Mucosa of descending colon (tissue), 3 donors: Measurements from ENCODE around the gene SLC6A3. TPM values are rescaled to one million over a fixed set of nuclear protein-coding genes. Genes with fewer than 3 reads are reported as not detected.
A peak's percentile ranks its signal among the peaks of the same experiment; 100 is the strongest.

Experiments
- ATAC-seq: fragments of 200-7000 bp; cut with Tn5 transposase; one replicate; pipeline ENCODE4 v1.9.1; 2020; ENCODE audit warnings: mild to moderate bottlenecking, moderate library complexity
- DNase-seq, 3 donors: peaks; one replicate each; pipeline ENCODE4 v3.0.0-alpha.2; 2020
- H3K36me3 ChIP-seq: fragments of 200-600 bp; one replicate; pipeline ENCODE4 v1.8.0; 2021; ENCODE audit warnings: low read depth, mild to moderate bottlenecking
- H3K4me1 ChIP-seq: fragments of 200-600 bp; one replicate; pipeline ENCODE4 v1.8.0; 2021; ENCODE audit warnings: low read depth, mild to moderate bottlenecking
- H3K4me3 ChIP-seq: fragments of 200-600 bp; one replicate; pipeline ENCODE4 v1.8.0; 2021; ENCODE audit warnings: mild to moderate bottlenecking
- H3K9me3 ChIP-seq: fragments of 200-600 bp; one replicate; pipeline ENCODE4 v1.8.0; 2021; ENCODE audit warnings: mild to moderate bottlenecking
- intact Hi-C, 2 donors: fragments of 100-400 bp; cut with DNase I in 1 of 2; cut with micrococcal nuclease in 1 of 2; formaldehyde crosslinking; loops; one replicate each; pipeline versions ENCODE4 v1.11.0 to v1.11.1; 2022; cut with DNase I, micrococcal nuclease
- total RNA-seq, 3 donors: library from RNA; stranded (reverse); fragmentation: NEBNext Ultra II Directional in 2 of 3; extraction: Animal tissue kit (Norgen Biotek cat#: 25700) in 2 of 3; gene quantifications; one replicate each; pipeline versions ENCODE4 v1.2.1 to v1.2.4, GENCODE V29; 2021 to 2023
- TF ChIP-seq, protein P1 (sequence below): fragments of 200-600 bp; IDR thresholded peaks from one replicate; pipeline ENCODE4 v1.8.0; 2022; ENCODE audit warnings: antibody characterized with exemption, mild to moderate bottlenecking
- donor health status: DM: no; HTN: no; CAD: no; lungs with moderate emphysema.
- donor health status: DM: no; HTN: no; CAD: no.
- donor health status: DM: no; HTN: yes; CAD: no.

The SLC6A3 gene
- total RNA-seq, 3 donors from 2014 or later = not detected

DNA sequence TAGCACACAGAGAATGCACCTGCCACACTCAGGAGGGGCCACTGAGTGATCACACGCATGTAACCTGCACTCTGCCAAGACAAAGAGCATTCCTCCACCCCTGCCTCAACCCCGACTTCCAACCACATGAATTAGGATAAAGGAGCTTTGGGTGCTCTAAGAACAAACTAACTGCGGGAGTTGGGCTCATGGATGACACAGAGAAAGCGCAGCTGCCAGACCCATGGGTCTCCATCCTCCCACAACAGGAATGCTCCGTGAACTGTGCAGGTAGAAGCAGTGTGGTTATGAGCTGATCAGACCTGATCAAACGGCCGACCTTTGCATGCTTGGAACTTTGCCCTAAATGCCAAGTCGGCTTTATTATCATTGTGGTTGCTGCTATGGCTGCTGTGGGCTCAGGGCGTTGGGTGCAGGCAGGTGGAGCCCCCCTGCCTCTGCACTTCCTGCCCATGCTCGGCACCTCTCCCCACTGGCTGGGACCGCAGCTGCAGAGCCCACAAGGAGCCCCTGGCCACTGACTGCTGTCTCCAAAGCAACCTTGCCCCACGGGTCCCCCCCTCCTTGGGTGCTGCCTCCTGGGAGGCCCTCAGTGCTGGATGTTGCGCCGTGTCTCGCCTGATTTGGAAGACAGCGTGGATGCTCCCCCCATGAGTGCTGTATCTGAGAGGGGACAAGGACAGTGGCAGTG is 2.6 kb upstream of the SLC6A3 start:
- ATAC-seq = peak; percentile 24

DNA sequence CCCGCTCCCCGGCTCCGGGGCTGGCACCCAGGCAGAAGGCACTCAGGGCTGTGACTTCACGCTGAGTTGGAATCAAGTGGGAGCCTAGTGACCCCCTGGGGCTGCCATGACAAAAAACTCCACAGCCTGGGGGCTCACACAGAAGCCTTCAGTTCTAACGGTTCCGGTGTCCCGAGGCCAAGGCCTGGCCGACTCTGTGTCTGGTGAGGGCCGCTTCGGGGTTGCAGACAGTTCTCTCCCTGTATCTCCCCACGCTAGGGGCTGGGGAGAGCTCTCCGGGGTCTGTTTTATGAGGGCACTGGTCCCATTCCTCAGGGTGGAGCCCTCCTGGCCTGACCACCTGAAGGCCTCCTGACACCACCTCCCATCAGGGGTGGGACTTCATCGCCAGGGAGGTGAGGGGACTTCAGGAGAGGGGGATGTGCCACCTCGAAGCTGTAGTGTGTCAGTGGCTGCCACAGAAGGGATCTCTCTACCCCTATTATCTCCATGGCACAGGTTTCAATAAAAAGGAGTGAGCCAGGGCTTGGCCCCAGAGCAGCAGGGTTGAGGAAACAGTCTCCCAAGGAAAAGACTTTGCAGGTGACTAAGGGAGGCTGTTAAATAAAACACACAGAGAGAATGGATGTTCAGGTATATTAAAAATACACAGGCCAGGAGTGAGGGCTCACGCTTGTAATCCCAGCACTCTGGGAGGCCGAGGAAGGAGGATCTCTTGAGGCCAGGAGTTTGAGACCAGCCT is 1.5 kb upstream of the SLC6A3 start:
- Histone ChIP-seq H3K36me3 (no peaks in the 10 kb centered on the region), H3K9me3 (no peaks in the 10 kb centered on the region), H3K4me1 (peaks cover 5% of the 10 kb centered on the region), H3K4me3 (no peak overlapping the region)
- DNase-seq (peak in 1 of 3 donors; percentile 33), ATAC-seq (no peak)
- intact Hi-C loops = no loop called here
- TF ChIP-seq, protein P1, sequence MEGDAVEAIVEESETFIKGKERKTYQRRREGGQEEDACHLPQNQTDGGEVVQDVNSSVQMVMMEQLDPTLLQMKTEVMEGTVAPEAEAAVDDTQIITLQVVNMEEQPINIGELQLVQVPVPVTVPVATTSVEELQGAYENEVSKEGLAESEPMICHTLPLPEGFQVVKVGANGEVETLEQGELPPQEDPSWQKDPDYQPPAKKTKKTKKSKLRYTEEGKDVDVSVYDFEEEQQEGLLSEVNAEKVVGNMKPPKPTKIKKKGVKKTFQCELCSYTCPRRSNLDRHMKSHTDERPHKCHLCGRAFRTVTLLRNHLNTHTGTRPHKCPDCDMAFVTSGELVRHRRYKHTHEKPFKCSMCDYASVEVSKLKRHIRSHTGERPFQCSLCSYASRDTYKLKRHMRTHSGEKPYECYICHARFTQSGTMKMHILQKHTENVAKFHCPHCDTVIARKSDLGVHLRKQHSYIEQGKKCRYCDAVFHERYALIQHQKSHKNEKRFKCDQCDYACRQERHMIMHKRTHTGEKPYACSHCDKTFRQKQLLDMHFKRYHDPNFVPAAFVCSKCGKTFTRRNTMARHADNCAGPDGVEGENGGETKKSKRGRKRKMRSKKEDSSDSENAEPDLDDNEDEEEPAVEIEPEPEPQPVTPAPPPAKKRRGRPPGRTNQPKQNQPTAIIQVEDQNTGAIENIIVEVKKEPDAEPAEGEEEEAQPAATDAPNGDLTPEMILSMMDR = no peak

More for the DNA sequence above, 2.6 kb upstream of the SLC6A3 start:
- TF ChIP-seq, protein P1 = no peak
- no peak overlapping the region for H3K4me3 ChIP-seq
- H3K4me1 ChIP-seq = peaks cover 5% of the 10 kb centered on the region
- H3K9me3 ChIP-seq = no peaks in the 10 kb centered on the region
- DNase-seq = peak in 2 of 3 donors; percentile 15 to 19
- H3K36me3 ChIP-seq = no peaks in the 10 kb centered on the region
- intact Hi-C loops = no loop called here

DNA sequence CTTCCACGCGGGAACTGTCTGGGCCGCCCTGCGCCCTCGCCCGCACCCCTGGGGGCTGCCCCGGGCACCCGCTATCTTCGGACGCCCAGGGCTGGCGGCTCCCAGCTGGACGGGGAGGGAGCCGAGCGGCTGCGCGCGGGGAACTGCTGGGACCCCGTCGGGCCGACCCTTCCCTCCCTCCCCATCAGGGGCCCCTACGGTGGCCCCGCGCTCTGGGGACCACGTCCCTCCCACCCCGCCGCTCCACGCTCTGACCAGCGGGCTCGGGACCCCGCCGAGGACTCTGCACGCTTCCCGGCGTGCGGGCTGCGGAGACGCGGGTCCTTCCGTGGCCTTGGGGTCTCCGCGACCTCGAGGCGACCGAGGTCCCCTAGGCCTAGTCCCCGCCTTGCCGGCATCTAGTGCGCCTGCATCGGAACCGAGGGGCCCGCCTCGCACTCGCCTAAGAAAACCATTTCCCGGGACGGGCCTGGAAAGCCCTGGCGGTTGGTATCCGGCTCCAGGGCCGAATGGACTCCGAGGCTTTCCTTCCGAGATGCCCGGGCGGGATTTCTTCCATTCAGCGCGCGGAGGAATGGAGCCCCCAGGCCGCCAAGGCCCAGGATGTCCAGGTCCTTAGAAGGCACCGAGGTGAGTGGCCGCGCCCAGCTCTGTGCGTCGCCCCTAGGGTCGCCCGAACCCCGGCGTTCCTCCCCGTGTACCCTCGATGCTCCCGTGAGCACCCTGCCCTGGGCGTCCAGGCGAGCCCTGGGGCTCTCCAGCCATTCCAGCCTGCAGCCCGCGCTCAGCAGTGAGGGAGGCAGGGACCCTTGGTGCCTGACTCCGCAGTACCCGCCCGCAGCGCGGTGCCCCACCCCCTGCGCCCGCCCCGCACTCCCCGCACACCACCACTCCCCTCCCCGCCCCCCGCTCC is 705 bp upstream of the SLC6A3 start:
- ATAC-seq (peak; percentile 13), DNase-seq (no peak)
- Histone ChIP-seq H3K4me3 (no peak overlapping the region), H3K4me1 (peaks cover 5% of the 10 kb centered on the region), H3K9me3 (no peaks in the 10 kb centered on the region), H3K36me3 (no peaks in the 10 kb centered on the region)
- intact Hi-C loops = no loop called here
- TF ChIP-seq, protein P1 = no peak

DNA sequence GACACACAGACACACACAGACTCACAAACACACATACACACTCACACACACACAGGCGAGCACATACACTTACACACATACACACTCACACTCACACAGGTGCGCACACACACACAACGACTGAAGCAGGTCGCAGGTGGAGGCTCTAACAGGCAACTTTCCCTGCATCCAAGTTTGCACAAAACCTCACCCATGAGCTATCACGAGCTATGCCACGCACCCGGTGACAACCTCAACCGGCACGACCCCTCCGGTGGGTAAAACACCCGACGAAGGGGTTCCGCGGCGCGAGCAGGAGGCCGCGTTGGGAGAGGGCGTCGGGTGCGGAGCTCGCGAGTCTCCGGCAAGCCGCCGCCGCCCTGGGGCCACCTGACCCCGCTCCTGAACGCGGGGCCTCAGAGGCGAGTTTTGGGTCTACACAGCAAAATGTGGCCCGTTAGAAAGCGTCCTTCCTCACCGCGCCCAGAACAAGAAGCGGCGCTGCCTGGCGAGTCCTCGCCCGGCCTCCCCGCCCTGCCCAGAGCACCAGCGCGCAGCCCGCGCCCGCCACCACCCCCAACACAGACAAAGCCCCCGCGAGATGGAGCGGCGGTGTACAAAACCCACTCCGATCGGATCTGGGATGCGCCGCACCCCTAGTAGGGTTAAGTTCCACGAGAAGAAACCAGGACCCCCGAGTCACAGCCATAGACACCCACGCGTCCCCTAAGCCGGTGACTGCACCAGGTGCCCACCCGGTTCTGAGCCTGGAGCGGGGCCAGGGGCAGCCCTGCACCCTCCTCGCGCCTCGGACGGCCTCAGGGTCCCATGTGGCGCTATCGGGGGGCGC is 665 bp downstream of the SLC6A3 start:
- peak in 1 of 3 donors; percentile 46 for DNase-seq

More for the DNA sequence above, 665 bp downstream of the SLC6A3 start:
- TF ChIP-seq, protein P1 = no peak
- H3K4me3 ChIP-seq = no peak overlapping the region
- no peaks in the 10 kb centered on the region for H3K9me3 ChIP-seq
- H3K4me1 ChIP-seq = peaks cover 5% of the 10 kb centered on the region
- ATAC-seq = no peak
- H3K36me3 ChIP-seq = no peaks in the 10 kb centered on the region
- intact Hi-C loops = no loop called here
